NT2/D1 (cell line): ENCODE measurements around the gene MYLK2.

ENCODE experiments used
- DNase-seq: peaks from one replicate; pipeline ENCODE4 v3.0.0-alpha.2; 2011; ENCODE audit warnings: low read depth, low spot score
- H3K27me3 ChIP-seq: 2 replicates; pipeline ENCODE4 v1.6.0; 2011; ENCODE audit warnings: mild to moderate bottlenecking; ENCODE audit not compliant: insufficient read length, insufficient read depth
- H3K36me3 ChIP-seq: 2 replicates; pipeline ENCODE4 v1.6.1; 2011; ENCODE audit warnings: mild to moderate bottlenecking, low read length, mixed read lengths; ENCODE audit not compliant: insufficient read depth, insufficient read length
- H3K4me1 ChIP-seq: 2 replicates; pipeline ENCODE4 v1.5.1; 2011; ENCODE audit not compliant: insufficient read depth, insufficient read length
- H3K4me3 ChIP-seq: 2 replicates; pipeline ENCODE4 v1.5.1; 2011; ENCODE audit warnings: low read depth; ENCODE audit not compliant: insufficient read length
- H3K9ac ChIP-seq: 2 replicates; pipeline ENCODE4 v1.6.0; 2011; ENCODE audit warnings: low read depth; ENCODE audit not compliant: insufficient read length
- H3K9me3 ChIP-seq: 2 replicates; pipeline ENCODE4 v1.5.1; 2011; ENCODE audit warnings: mild to moderate bottlenecking, low read length; ENCODE audit not compliant: insufficient read depth
- SUZ12 ChIP-seq: IDR thresholded peaks from 2 replicates; pipeline ENCODE4 v1.6.1; 2011; ENCODE audit not compliant: insufficient read length, insufficient read depth; ENCODE audit errors: extremely low read depth
- YY1 ChIP-seq: IDR thresholded peaks from 2 replicates; pipeline ENCODE4 v1.6.1; 2011; ENCODE audit not compliant: insufficient read length, insufficient read depth
- ZNF274 ChIP-seq: IDR thresholded peaks from 2 replicates; pipeline ENCODE4 v1.6.1; 2011; ENCODE audit warnings: mild to moderate bottlenecking, low read depth, low read length

The MYLK2 gene

GRCh38 chr20:31864521-31865400 is 45.6 kb downstream of the MYLK2 start:
- Histone ChIP-seq H3K36me3 (no peaks in the 10 kb centered on the region), H3K4me3 (no peak overlapping the region), H3K4me1 (peaks cover 5% of the 10 kb centered on the region), H3K27me3 (peaks cover 17% of the 10 kb centered on the region), H3K9me3 (no peaks in the 10 kb centered on the region), H3K9ac (no peak overlapping the region)
- TF ChIP-seq SUZ12 (no peak), ZNF274 (no peak), YY1 (no peak)
- no peak for DNase-seq

DNA sequence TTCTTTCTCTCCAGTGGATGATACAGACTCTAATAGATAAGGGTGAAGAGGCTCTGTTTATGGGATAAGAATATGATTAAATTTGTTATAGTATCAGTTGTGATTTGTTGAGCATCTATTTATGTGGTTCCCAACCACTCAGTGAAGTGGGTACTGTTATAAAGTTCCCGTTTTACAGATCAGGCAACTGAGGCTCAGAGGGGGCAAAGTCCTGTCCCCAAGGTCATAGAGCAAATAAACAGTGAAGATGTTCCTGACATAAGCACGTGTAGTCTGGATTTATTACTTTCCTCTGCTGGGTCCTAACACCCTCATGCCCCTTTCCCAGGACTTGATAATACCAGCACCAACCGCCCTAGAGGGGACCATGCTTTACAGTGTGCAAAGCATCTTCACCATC is 47.1 kb downstream of the MYLK2 start:
- peaks cover 29% of the 10 kb centered on the region for H3K27me3 ChIP-seq
- no peaks in the 10 kb centered on the region for H3K9me3 ChIP-seq
- H3K4me3 ChIP-seq: no peak overlapping the region
- no peak for DNase-seq
- no peaks in the 10 kb centered on the region for H3K36me3 ChIP-seq
- no peak overlapping the region for H3K9ac ChIP-seq
- TF ChIP-seq YY1 (no peak), SUZ12 (no peak), ZNF274 (no peak)
- H3K4me1 ChIP-seq: peaks cover 2% of the 10 kb centered on the region

- Histone ChIP-seq H3K9ac (no peak overlapping the region), H3K9me3 (no peaks in the 10 kb centered on the region), H3K36me3 (no peaks in the 10 kb centered on the region), H3K27me3 (peaks cover 33% of the 10 kb centered on the region), H3K4me3 (peak overlapping the region; percentile 67), H3K4me1 (no peaks in the 10 kb centered on the region)
- no peak for DNase-seq
- TF ChIP-seq ZNF274: no peak
- no peak for TF ChIP-seq YY1
- TF ChIP-seq SUZ12: no peak
Observed at GRCh38 chr20:31868853-31869672, 49.9 kb downstream of the MYLK2 start.

DNA sequence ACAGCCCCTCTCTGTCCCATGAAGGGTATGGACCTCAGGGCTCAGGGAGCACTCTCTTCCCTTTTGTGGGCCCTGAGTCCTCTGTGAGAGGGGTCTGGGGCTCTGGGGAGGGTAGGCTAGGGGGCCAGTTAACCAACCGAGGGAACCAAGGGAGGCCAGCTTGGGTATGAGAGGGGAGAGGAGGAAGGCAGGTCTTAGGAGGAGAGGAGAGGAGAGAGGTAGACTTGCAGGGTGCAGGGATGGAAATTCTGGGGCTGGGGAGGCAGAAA is 50.5 kb downstream of the MYLK2 start:
- Histone ChIP-seq H3K4me3 (peak overlapping the region; percentile 67), H3K27me3 (peaks cover 33% of the 10 kb centered on the region), H3K9ac (peak overlapping the region; percentile 75), H3K4me1 (no peaks in the 10 kb centered on the region), H3K36me3 (no peaks in the 10 kb centered on the region), H3K9me3 (no peaks in the 10 kb centered on the region)
- no peak for TF ChIP-seq ZNF274
- TF ChIP-seq YY1: no peak
- TF ChIP-seq SUZ12: no peak
- no peak for DNase-seq

DNA sequence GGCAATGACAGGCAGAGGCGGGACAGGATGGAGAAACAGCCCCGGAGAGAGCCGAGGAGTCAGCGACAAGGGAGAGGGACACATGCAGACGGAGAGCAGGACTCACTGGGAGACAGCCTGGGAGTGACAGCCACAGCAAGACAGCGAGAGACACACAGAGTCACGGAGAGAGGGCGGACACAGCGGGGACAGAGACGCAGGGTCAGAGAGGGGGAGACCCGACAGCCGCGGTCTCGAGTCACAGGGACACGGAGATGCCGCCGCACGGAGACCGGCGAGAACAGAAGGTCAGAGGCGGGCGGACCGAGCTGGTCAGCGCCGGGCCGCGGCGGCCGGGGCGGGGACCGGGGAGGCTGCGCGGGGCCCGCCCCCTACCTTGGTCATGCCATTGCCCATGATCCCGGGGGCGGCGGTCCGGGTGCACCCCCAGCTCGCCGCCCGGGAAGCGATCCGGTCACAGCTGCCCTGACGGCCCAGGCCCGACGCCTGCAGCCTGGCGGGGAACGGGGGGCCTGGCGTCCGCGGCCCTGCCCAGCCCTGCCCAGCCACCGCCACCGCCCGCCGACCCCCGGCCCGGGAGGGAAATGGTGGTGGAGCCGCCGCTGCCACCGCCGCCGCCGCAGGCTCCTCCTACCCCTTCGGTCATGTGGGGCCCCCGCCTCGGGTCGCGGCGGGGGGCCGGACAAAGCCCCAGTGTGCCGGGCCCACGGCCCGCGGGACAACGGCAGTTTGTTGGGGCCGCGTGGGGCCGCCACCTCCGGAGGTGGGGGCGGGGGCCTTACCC is 51.0 kb downstream of the MYLK2 start, which contains the start of the genes DUSP15 and TTLL9:
TSS of gene DUSP15 (minus strand) at position 586 of the 784 bp plus-strand sequence. CDS start at position 396, 190 bp downstream.
TSS of gene TTLL9 (plus strand) at position 693 of the 784 bp plus-strand sequence. CDS start 493 bp downstream, outside the sequence.
- Histone ChIP-seq H3K36me3 (no peaks in the 10 kb centered on the region), H3K4me1 (no peaks in the 10 kb centered on the region), H3K9me3 (no peaks in the 10 kb centered on the region), H3K4me3 (peak within 1 kb of the TSS; percentile 67), H3K27me3 (peaks cover 33% of the 10 kb centered on the region), H3K9ac (peak within 1 kb of the TSS; percentile 75)
- TF ChIP-seq SUZ12 (no peak), ZNF274 (no peak), YY1 (no peak)
- no peak for DNase-seq

- no peak for DNase-seq
- Histone ChIP-seq H3K4me1 (no peaks in the 10 kb centered on the region), H3K9me3 (no peaks in the 10 kb centered on the region), H3K36me3 (no peaks in the 10 kb centered on the region), H3K27me3 (peaks cover 33% of the 10 kb centered on the region), H3K9ac (peak overlapping the region; percentile 64), H3K4me3 (peak overlapping the region; percentile 67)
- TF ChIP-seq ZNF274 (no peak), SUZ12 (no peak), YY1 (no peak)
Observed at GRCh38 chr20:31870726-31871617, 51.8 kb downstream of the MYLK2 start.
